ENCODE results near the gene UBE3B. TPM values are rescaled to one million over a fixed set of nuclear protein-coding genes. Genes with fewer than 3 reads are reported as not detected.

The UBE3B gene
- polyA plus RNA-seq, 6 donors from 2014 or later, result 19.8 to 30.1 (median 24.4) TPM

GRCh38 chr12:109535863-109536250 lies 58.4 kb downstream of the UBE3B start:
- Mint-ChIP-seq H3K4me1 (no peaks in the 10 kb centered on the region), H3K27ac (peak overlapping the region in 1 of 6 donors; percentile 69), H3K9me3 (no peaks in the 10 kb centered on the region), H3K4me3 (no peak overlapping the region), H3K36me3 (no peaks in the 10 kb centered on the region), H3K27me3 (no peaks in the 10 kb centered on the region)
- no peak for DNase-seq
- no peak for ATAC-seq (ENCODE audit: low read depth in 2 of 2)

GRCh38 chr12:109537136-109537535 lies 59.7 kb downstream of the UBE3B start:
- Mint-ChIP-seq H3K27me3 (no peaks in the 10 kb centered on the region), H3K9me3 (no peaks in the 10 kb centered on the region), H3K27ac (peak overlapping the region in 1 of 6 donors; percentile 59), H3K36me3 (no peaks in the 10 kb centered on the region), H3K4me3 (no peak overlapping the region), H3K4me1 (no peaks in the 10 kb centered on the region)
- ATAC-seq (ENCODE audit: low read depth in 2 of 2), result no peak
- DNase-seq, result no peak

- Mint-ChIP-seq H3K4me1 (no peaks in the 10 kb centered on the region), H3K36me3 (no peaks in the 10 kb centered on the region), H3K4me3 (no peak overlapping the region), H3K9me3 (no peaks in the 10 kb centered on the region), H3K27me3 (no peaks in the 10 kb centered on the region), H3K27ac (peak overlapping the region in 1 of 6 donors; percentile 49)
- ATAC-seq (ENCODE audit: low read depth in 2 of 2) (no peak), DNase-seq (no peak)
These were observed 60.9 kb downstream of the UBE3B start for GRCh38 chr12:109538191-109538863.

GRCh38 chr12:109539508-109539907 lies 62.1 kb downstream of the UBE3B start:
- Mint-ChIP-seq H3K36me3 (no peaks in the 10 kb centered on the region), H3K27me3 (no peaks in the 10 kb centered on the region), H3K27ac (peak overlapping the region in 1 of 6 donors; percentile 52), H3K9me3 (no peaks in the 10 kb centered on the region), H3K4me3 (peak overlapping the region in 1 of 8 donors; percentile 42), H3K4me1 (no peaks in the 10 kb centered on the region)
- ATAC-seq (ENCODE audit: low read depth in 2 of 2) (no peak), DNase-seq (no peak)

DNA sequence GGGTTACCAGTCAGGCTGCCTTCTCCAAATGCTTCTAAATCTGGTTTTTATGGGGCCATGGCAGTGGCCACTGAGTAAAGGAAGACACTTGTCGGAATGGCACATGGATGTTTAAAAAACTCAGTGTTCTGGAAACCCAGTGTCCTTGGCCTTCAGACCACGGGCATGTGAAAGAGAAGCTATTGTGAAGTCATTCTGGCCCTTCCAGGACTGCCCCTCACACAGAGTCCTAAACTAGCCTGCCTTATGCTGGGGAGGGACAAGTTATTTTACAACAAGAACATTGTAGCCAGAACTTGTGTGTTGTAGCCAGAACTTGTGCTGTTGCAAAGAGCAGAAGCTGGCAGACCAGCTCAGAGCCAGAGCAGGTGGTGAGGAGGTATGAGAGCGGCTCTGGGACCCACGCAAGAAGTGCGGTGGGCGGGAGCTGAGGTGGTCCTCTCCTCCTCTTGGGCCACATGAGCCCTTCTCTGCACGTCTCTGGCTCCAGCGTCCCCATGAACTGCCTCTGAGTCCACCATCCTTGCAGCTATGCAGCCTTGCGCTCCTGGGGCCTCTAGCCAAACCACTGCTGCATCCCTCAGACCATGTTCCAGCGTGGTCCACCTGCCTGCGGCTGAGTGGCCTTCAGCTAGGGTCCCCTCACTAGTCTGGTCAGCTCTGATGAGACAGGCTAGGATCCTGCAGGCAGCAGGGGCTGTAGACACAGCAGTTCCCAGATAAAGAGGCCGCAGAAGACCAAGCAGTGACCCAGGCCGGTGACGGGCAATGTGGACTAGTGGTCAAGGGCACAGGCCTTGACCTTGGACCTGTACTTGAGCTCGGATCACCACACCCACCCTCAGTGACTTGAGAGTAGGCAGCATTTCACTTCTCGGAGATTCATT lies 63.3 kb downstream of the UBE3B start:
- H3K27ac Mint-ChIP-seq, result no peak overlapping the region

GRCh38 chr12:109541413-109541726 lies 63.9 kb downstream of the UBE3B start:
- H3K4me1 Mint-ChIP-seq, result peaks cover 0 to 5% (median 0%) of the 10 kb centered on the region in 3 donors
- no peaks in the 10 kb centered on the region for H3K9me3 Mint-ChIP-seq
- H3K4me3 Mint-ChIP-seq, result no peak overlapping the region
- H3K27ac Mint-ChIP-seq, result no peak overlapping the region
- no peak for DNase-seq
- H3K27me3 Mint-ChIP-seq, result peaks cover 0 to 3% (median 0%) of the 10 kb centered on the region in 3 donors
- no peaks in the 10 kb centered on the region for H3K36me3 Mint-ChIP-seq
- no peak for ATAC-seq (ENCODE audit: low read depth in 2 of 2)

More for the DNA sequence above, 63.3 kb downstream of the UBE3B start:
- Mint-ChIP-seq H3K36me3 (no peaks in the 10 kb centered on the region), H3K4me3 (no peak overlapping the region), H3K27me3 (no peaks in the 10 kb centered on the region), H3K9me3 (no peaks in the 10 kb centered on the region), H3K4me1 (peaks cover 0 to 5% (median 0%) of the 10 kb centered on the region in 3 donors)
- ATAC-seq (ENCODE audit: low read depth in 2 of 2) (no peak), DNase-seq (no peak)

DNA sequence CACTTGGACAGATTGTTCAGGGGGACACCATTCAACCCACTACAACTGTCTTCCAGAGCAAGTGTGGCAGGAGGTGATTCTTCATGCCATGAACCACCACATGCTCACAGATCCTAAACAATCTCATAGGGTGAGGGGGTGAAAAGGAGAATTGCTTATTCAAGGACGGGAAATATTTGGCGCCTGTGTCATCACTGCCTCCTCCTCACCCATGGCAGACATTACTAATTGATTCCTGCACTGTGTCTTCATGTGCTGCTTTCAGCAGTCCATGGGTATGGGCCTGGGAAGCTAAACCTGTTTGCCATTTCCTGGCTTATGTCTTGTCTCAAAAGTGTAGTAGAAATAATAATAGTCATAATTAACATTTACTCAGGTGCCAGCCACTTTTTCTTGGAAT lies 64.6 kb downstream of the UBE3B start:
- peaks cover 0 to 5% (median 0%) of the 10 kb centered on the region in 3 donors for H3K4me1 Mint-ChIP-seq
- no peak for DNase-seq
- no peak for ATAC-seq (ENCODE audit: low read depth in 2 of 2)
- peaks cover 0 to 9% (median 6%) of the 10 kb centered on the region in 3 donors for H3K27me3 Mint-ChIP-seq
- H3K36me3 Mint-ChIP-seq, result no peaks in the 10 kb centered on the region
- H3K27ac Mint-ChIP-seq, result no peak overlapping the region
- H3K4me3 Mint-ChIP-seq, result no peak overlapping the region
- H3K9me3 Mint-ChIP-seq, result no peaks in the 10 kb centered on the region

- no peak for DNase-seq
These were observed 65.4 kb downstream of the UBE3B start for GRCh38 chr12:109542876-109543275.

DNA sequence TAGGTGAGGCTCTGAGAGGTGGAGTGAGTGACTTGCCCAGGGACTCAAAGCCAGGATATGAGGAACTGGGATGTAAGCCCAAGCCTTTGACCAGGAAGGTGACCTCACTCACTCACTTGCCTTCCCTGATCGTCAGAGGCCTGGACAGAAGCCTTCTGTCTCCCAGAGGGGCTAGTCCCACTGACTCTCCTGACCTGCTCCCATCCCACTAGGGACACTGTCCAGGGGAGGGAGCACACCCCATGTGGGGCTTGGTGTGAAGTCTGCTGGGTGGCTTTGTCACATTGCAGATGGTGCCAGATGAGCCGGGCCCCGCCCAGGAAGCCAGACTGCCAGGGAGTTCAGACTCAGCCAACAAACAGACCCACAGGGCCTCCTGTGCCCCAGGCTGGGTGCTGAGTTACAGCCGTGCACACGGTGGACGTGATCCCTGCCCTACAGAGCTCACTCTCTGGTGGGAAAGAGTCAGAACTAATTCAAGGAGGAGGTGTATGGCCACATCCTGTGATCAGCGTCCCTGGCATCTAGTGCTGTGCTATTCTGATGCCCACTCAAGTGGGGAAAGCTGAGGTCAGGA lies 67.6 kb downstream of the UBE3B start:
- no peaks in the 10 kb centered on the region for H3K9me3 Mint-ChIP-seq
- no peak overlapping the region for H3K27ac Mint-ChIP-seq
- H3K36me3 Mint-ChIP-seq, result no peaks in the 10 kb centered on the region
- DNase-seq, result no peak
- peaks cover 12 to 35% (median 34%) of the 10 kb centered on the region in 3 donors for H3K27me3 Mint-ChIP-seq
- H3K4me1 Mint-ChIP-seq, result peaks cover 0 to 5% (median 0%) of the 10 kb centered on the region in 3 donors
- no peak for ATAC-seq (ENCODE audit: low read depth in 2 of 2)
- no peak overlapping the region for H3K4me3 Mint-ChIP-seq

More at GRCh38 chr12:109542876-109543275, 65.4 kb downstream of the UBE3B start:
- Mint-ChIP-seq H3K27me3 (peaks cover 8 to 18% (median 14%) of the 10 kb centered on the region in 3 donors), H3K36me3 (no peaks in the 10 kb centered on the region), H3K4me3 (no peak overlapping the region), H3K27ac (peak overlapping the region in 1 of 6 donors; percentile 49), H3K4me1 (peaks cover 0 to 5% (median 0%) of the 10 kb centered on the region in 3 donors), H3K9me3 (no peaks in the 10 kb centered on the region)
- no peak for ATAC-seq (ENCODE audit: low read depth in 2 of 2)

GRCh38 chr12:109545826-109546225 lies 68.4 kb downstream of the UBE3B start:
- no peaks in the 10 kb centered on the region for H3K9me3 Mint-ChIP-seq
- no peak for DNase-seq
- H3K27ac Mint-ChIP-seq, result no peak overlapping the region
- H3K36me3 Mint-ChIP-seq, result no peaks in the 10 kb centered on the region
- H3K4me3 Mint-ChIP-seq, result no peak overlapping the region
- peaks cover 12 to 38% (median 34%) of the 10 kb centered on the region in 3 donors for H3K27me3 Mint-ChIP-seq
- no peak for ATAC-seq (ENCODE audit: low read depth in 2 of 2)
- peaks cover 0 to 5% (median 0%) of the 10 kb centered on the region in 3 donors for H3K4me1 Mint-ChIP-seq

GRCh38 chr12:109547286-109547685 lies 69.9 kb downstream of the UBE3B start:
- H3K27me3 Mint-ChIP-seq, result peaks cover 12 to 39% (median 34%) of the 10 kb centered on the region in 3 donors
- H3K4me1 Mint-ChIP-seq, result peaks cover 0 to 5% (median 0%) of the 10 kb centered on the region in 3 donors
- no peak for DNase-seq
- H3K36me3 Mint-ChIP-seq, result no peaks in the 10 kb centered on the region
- ATAC-seq (ENCODE audit: low read depth in 2 of 2), result no peak
- no peaks in the 10 kb centered on the region for H3K9me3 Mint-ChIP-seq
- no peak overlapping the region for H3K4me3 Mint-ChIP-seq
- H3K27ac Mint-ChIP-seq, result no peak overlapping the region

DNA sequence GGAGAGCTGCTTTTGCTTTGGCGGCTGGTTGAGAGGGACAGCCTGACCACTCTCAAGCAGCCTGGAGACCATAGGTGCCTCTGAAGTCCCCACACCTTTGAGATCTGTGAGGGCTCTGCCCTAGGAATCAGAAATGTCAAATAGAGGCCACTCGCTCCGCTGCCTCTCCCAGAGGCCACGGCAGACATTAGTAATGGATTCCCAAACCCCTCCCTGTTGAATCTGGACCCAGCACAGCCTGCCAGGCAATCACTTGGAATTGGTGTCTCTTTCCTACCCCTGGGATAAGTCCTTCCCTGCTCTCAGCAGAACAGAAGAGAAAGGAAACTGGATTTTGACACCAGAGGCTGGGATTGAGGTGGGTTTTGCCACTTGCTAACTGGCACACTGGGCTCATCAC lies 70.8 kb downstream of the UBE3B start:
- no peak overlapping the region for H3K27ac Mint-ChIP-seq
- no peak for DNase-seq
- H3K9me3 Mint-ChIP-seq, result no peaks in the 10 kb centered on the region
- no peak overlapping the region for H3K4me3 Mint-ChIP-seq
- H3K36me3 Mint-ChIP-seq, result no peaks in the 10 kb centered on the region
- H3K27me3 Mint-ChIP-seq, result peaks cover 12 to 42% (median 34%) of the 10 kb centered on the region in 3 donors
- peaks cover 0 to 5% (median 0%) of the 10 kb centered on the region in 3 donors for H3K4me1 Mint-ChIP-seq
- no peak for ATAC-seq (ENCODE audit: low read depth in 2 of 2)

GRCh38 chr12:109549613-109550270 lies 72.3 kb downstream of the UBE3B start:
- H3K4me1 Mint-ChIP-seq, result peaks cover 0 to 5% (median 0%) of the 10 kb centered on the region in 3 donors
- ATAC-seq (ENCODE audit: low read depth in 2 of 2) (no peak), DNase-seq (no peak)
- H3K27me3 Mint-ChIP-seq, result peaks cover 12 to 42% (median 34%) of the 10 kb centered on the region in 3 donors
- H3K36me3 Mint-ChIP-seq, result no peaks in the 10 kb centered on the region
- H3K4me3 Mint-ChIP-seq, result no peak overlapping the region
- H3K9me3 Mint-ChIP-seq, result no peaks in the 10 kb centered on the region
- H3K27ac Mint-ChIP-seq, result no peak overlapping the region

Measured in naive B cell (primary cell).